Neuron (in vitro differentiated cells): ENCODE data around the gene RAP1GAP.
"Not testable (repeated sequence)": the region's sequence is repeated elsewhere in the genome, so short reads cannot be mapped to it uniquely, and the experiment has no call there.

ENCODE experiments used
- H2AFZ ChIP-seq: one replicate; pipeline ENCODE4 v1.6.1; 2013; ENCODE audit warnings: low read depth, mild to moderate bottlenecking, inconsistent platforms, low read length, moderate library complexity
- H3K27me3 ChIP-seq: one replicate; pipeline ENCODE4 v1.6.1; 2013; ENCODE audit warnings: low read length; ENCODE audit not compliant: insufficient read depth
- H3K36me3 ChIP-seq: one replicate; pipeline ENCODE4 v1.6.1; 2013; ENCODE audit warnings: low read length; ENCODE audit not compliant: insufficient read depth
- H3K4me1 ChIP-seq: one replicate; pipeline ENCODE4 v1.6.1; 2013; ENCODE audit warnings: low read length; ENCODE audit not compliant: insufficient read depth
- H3K4me3 ChIP-seq: 2 replicates; pipeline ENCODE4 v1.5.1; 2013; ENCODE audit warnings: mild to moderate bottlenecking, low read length, moderate library complexity
- H3K9me3 ChIP-seq: one replicate; pipeline ENCODE4 v1.6.1; 2013; ENCODE audit warnings: low read length

The RAP1GAP gene

DNA sequence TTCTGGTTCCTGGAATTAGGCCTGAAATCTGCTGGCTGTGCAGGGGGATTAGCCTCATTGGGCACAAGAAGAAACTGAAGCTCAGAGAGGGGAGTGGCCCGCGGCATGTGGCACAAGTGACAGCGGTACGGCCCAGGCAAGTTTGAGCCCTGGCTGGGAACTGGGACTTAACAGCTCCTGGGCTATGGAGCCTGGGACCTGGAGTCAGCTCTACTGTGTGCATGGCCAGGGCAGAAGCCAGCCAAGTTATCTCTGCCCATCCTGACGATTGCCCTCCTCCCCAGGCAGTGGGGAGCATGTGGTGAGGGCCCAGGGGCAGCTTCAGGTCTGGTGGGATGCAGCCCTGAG lies 98.7 kb downstream of the RAP1GAP start:
- no peak overlapping the region for H3K4me3 ChIP-seq
- H2AFZ ChIP-seq = no peak overlapping the region
- no peaks in the 10 kb centered on the region for H3K36me3 ChIP-seq

DNA sequence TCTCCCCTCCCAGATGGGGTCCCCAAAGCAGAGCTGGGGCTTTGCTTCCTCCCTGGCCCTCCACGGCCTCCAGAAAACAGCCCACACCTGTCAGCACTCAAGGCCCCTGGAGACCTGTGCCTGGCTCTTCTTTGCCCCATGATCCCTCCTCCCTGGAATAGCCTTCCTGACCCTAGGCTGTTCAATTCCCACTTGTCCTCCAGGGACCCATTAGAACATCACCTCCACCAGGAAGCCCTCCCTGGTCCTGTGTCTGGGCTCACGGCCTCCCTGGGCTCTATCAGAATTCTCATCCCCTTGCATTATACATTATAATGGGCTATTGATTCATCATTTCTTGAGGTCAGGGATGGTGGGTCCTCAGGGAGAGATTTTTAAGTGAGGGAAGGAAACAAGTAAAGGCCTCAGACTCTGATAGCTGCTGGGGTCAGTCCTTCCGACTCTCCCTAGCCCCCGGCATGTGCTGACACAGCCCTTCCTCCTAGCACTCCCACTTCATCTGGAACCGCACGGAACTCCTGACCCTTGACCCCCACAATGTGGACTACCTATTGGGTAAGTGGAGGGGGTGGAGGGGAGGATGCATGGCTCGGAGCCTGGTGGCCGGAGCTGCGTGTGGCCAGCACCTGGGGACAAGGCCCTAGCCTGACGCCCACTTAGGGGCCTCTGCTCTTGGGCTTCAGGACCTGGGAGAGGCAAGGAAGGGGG lies 99.2 kb downstream of the RAP1GAP start:
- H3K4me1 ChIP-seq = peaks cover 7% of the 10 kb centered on the region
- no peak overlapping the region for H2AFZ ChIP-seq
- no peaks in the 10 kb centered on the region for H3K36me3 ChIP-seq
- no peaks in the 10 kb centered on the region for H3K9me3 ChIP-seq
- H3K27me3 ChIP-seq = no peaks in the 10 kb centered on the region
- no peak overlapping the region for H3K4me3 ChIP-seq

More for the DNA sequence above, 98.7 kb downstream of the RAP1GAP start:
- Histone ChIP-seq H3K4me1 (peaks cover 7% of the 10 kb centered on the region), H3K9me3 (no peaks in the 10 kb centered on the region), H3K27me3 (no peaks in the 10 kb centered on the region)

DNA sequence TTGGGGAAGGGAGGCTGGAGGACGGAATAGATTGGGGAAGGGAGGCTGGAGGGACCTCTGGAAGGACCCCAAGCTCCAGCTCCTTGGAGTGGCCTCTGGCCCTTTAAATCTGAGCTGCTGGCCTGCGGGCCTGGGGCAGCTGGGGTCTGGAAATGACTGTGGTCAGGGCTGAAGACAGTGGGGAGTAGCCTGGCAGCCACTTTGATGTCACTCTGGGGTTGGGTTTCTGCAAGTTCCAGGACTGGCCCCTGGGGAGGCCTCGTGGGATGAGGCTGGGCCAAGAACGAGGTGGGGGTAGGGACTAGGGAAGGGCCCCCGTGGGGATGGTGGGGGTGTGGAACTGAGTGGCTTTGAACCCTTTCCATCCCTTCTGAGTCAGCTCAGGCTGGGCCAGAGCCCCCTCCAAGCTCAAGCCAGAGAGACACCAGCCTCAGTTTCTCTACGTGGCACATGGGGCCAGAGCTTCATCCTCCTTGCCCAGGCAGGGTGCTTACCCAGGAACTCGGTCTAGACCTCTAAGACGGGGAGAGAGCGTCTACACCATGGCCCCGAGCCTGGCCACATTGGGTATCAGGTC lies 100.3 kb downstream of the RAP1GAP start:
- Histone ChIP-seq H3K27me3 (no peaks in the 10 kb centered on the region), H3K4me1 (no peaks in the 10 kb centered on the region), H3K36me3 (no peaks in the 10 kb centered on the region), H2AFZ (no peak overlapping the region), H3K9me3 (no peaks in the 10 kb centered on the region), H3K4me3 (no peak overlapping the region)

DNA sequence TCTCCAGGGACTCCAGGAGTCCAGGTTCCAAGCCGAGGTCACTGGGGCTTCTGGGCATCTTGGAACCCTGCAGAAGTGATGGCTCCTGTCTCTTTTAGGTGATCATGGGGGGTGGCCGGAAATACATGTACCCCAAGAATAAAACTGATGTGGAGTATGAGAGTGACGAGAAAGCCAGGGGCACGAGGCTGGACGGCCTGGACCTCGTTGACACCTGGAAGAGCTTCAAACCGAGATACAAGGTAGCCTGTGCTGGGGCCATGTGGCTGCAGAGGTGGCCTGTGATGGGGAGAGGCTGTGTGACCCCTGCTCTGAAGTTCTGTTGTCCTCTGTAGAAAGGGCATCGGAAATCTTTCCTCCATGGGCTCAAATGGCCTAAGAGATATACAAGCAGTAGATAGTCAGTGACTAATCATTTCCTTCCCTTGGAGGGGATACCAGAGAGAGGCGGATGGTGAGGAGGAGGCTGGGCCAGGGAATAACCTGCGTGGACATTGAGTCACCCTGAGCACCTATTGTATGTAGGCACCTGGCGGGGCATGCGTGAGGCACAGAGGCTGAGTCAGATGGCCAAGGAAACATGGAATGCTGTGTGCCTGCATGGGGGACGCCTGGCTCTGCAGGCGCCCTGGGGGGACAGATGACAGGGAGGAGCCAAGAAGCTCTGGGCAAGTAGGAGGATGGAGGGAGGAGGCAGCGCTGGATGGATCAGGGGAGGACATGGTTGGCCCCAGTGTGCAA lies 101.0 kb downstream of the RAP1GAP start:
- H3K36me3 ChIP-seq = no peaks in the 10 kb centered on the region
- H3K4me1 ChIP-seq = no peaks in the 10 kb centered on the region
- H3K4me3 ChIP-seq = no peak overlapping the region

DNA sequence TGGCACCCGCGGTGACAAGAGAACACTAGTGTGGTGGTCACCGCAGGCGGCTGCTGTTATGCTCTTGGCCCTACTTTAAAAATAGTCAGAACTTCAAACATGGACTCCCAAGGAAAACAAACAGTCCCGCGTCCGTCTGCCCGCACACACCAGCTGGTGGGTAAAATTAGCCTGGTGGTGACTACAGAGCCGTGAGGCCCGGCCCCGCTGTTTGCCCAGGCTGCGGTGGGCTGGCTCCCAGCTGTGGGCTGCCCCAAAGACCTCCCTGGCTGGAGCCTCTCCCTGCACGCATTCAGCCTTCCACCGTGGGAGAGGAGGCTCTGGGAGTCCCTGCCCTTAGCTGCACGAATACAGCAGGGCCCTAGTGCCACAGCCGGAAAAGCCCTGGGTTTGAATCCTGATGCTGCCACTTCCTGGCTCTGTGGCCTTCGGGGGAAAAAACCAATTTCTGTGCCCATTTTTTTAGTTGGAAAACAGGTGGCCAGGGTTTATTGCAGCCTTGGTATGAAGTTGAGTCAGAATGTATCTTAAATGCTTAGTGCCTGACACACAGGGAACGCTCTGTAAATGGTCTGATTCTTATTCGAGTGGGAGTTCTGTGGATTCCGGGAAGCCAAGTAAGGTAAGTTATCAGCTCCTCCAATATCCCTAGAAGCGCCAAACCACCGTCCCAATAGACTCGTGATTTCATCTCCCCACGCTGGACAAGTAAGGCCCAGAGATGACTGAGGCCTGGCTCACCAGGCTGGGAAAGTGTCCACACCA lies 101.7 kb downstream of the RAP1GAP start:
- Histone ChIP-seq H3K4me3 (no peak overlapping the region), H3K4me1 (no peaks in the 10 kb centered on the region), H3K36me3 (no peaks in the 10 kb centered on the region), H2AFZ (no peak overlapping the region), H3K27me3 (no peaks in the 10 kb centered on the region), H3K9me3 (no peaks in the 10 kb centered on the region)

More for the DNA sequence above, 101.0 kb downstream of the RAP1GAP start:
- Histone ChIP-seq H3K27me3 (no peaks in the 10 kb centered on the region), H3K9me3 (no peaks in the 10 kb centered on the region), H2AFZ (no peak overlapping the region)

DNA sequence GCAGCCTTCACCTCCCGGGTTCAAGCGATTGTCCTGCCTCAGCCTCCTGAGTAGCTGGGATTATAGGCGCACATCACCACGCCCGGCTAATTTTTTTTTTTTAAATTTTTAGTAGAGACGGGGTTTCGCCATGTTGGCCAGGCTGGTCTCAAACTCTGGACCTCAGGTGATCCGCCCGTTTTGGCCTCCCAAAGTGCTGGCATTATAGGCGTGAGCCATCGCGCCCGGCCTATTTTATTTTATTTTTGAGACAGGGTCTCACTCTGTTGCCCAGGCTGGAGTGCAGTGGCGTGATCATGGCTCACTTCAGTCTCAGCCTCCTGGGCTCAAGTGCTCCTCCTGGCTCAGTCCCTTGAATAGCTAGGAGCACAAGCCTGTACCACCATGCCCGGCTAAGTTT lies 102.8 kb downstream of the RAP1GAP start:
- not testable (repeated sequence) for H3K36me3 ChIP-seq, H3K4me3 ChIP-seq, H3K4me1 ChIP-seq, H2AFZ ChIP-seq, H3K27me3 ChIP-seq, H3K9me3 ChIP-seq

DNA sequence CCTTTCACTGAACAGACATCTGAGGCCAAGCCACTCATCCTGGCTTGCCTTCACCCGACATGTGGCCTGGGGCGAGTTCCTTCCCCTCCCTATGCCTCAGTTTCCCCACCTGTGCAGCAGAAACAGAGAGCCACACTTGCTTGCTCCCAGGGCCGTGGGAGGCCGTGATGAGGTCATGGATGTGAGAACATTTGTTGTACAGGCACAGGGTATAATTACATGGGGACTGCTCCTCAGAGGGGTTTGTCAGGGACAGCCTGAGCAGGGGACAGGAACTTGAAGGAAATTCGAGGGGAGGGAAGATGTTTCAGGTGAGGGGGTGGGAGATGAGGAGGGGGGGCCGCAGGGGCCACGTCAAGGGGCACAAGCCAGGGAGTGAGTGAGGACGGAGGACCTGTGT lies 103.9 kb downstream of the RAP1GAP start:
- Histone ChIP-seq H3K9me3 (no peaks in the 10 kb centered on the region), H3K4me3 (no peak overlapping the region), H3K4me1 (no peaks in the 10 kb centered on the region), H3K36me3 (no peaks in the 10 kb centered on the region), H2AFZ (no peak overlapping the region), H3K27me3 (no peaks in the 10 kb centered on the region)

DNA sequence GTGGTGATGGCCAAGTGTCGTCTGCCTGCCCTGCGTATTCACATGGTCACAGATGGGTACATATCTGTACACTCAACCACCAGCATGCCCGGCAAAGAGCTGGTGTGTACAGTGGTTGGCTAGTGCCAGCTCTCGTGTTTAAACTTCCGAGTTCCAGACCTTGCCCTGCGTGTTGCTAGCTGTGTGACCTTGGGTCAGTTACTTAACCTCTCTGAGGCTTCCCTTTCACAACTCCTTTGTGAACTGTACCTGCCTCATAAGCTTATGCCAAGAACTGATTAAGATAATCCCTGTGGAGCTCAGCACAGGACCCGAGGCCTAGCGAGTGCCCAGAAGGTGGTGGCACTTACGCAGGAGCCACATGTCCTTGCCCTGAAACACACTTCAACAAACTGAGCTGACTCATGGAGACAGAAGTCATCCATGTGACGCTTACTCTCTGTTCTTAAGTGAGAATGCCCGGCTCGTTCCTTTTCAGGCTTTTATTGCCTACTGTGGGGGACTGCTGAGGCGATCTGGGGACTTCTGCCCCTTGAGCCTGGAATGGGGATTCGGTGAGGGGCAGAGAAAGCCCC lies 104.5 kb downstream of the RAP1GAP start:
- Histone ChIP-seq H3K4me1 (no peaks in the 10 kb centered on the region), H3K36me3 (no peaks in the 10 kb centered on the region), H2AFZ (no peak overlapping the region), H3K27me3 (no peaks in the 10 kb centered on the region), H3K4me3 (no peak overlapping the region), H3K9me3 (no peaks in the 10 kb centered on the region)

DNA sequence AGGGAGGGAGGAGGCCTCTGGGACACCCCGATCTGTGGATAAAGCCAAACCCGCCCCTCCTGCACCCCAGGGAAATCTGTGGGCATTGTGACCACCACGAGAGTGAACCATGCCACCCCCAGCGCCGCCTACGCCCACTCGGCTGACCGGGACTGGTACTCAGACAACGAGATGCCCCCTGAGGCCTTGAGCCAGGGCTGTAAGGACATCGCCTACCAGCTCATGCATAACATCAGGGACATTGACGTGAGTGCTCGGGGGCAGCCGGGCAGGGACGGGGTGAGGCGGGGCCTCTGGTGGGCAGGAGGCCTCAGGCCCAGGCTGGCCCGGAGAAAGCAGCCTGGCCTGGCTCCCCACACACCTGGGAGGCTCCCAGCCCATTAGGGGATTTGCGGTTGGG lies 105.2 kb downstream of the RAP1GAP start:
- Histone ChIP-seq H2AFZ (no peak overlapping the region), H3K36me3 (no peaks in the 10 kb centered on the region), H3K4me3 (no peak overlapping the region), H3K9me3 (no peaks in the 10 kb centered on the region), H3K4me1 (no peaks in the 10 kb centered on the region), H3K27me3 (no peaks in the 10 kb centered on the region)

DNA sequence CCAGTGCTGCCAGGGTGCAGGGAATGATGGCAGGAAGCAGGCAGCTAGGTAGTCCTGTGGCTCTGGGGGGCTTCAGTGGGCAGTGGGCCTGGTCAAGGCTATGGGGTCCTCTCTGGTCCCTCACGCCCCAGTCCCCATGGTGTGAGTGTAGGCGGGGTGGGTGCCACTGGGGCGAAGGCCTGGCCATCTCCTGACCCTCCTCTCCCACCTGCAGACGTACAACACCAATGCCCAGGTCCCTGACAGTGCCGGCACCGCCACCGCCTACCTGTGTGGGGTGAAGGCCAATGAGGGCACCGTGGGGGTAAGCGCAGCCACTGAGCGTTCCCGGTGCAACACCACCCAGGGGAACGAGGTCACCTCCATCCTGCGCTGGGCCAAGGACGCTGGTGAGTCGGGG lies 106.3 kb downstream of the RAP1GAP start:
- no peaks in the 10 kb centered on the region for H3K9me3 ChIP-seq
- H3K4me3 ChIP-seq = no peak overlapping the region
- no peaks in the 10 kb centered on the region for H3K27me3 ChIP-seq
- no peak overlapping the region for H2AFZ ChIP-seq
- H3K36me3 ChIP-seq = no peaks in the 10 kb centered on the region
- H3K4me1 ChIP-seq = no peaks in the 10 kb centered on the region

DNA sequence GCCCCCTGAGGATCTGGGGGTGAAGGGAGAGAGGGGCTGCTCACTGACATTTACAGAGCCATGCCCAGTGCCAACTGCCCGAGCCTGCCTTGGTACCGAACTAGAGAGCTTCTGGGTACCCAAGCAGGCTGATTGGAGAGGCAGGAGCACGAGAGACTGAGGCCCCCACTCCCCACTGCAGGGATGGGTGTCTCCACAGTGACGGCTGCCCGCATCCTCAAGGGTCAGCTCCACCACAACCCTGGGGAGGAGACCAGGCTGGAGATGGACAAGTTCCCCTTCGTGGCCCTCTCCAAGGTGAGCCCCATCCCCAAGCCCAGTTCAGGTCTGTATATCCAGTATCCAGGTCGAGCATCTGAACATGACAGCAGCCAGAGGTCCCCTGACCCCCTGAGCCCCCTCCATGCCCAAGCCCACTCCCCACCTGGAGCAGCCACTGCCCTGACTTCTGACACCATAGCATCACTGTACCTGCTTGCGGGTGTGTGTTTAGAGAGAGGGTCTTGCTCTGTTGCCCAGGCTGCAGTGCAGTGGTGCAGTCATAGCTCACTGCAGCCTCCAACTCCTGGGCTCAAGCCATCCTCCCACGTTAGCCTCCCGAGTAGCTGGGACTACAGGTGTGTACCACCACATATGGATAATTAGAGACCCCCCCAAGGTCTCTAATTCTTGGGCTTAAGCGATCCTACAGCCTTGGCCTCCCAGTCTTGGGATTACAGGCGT lies 108.1 kb downstream of the RAP1GAP start:
- Histone ChIP-seq H3K27me3 (no peaks in the 10 kb centered on the region), H3K4me1 (no peaks in the 10 kb centered on the region), H2AFZ (no peak overlapping the region), H3K4me3 (no peak overlapping the region), H3K9me3 (no peaks in the 10 kb centered on the region), H3K36me3 (no peaks in the 10 kb centered on the region)

DNA sequence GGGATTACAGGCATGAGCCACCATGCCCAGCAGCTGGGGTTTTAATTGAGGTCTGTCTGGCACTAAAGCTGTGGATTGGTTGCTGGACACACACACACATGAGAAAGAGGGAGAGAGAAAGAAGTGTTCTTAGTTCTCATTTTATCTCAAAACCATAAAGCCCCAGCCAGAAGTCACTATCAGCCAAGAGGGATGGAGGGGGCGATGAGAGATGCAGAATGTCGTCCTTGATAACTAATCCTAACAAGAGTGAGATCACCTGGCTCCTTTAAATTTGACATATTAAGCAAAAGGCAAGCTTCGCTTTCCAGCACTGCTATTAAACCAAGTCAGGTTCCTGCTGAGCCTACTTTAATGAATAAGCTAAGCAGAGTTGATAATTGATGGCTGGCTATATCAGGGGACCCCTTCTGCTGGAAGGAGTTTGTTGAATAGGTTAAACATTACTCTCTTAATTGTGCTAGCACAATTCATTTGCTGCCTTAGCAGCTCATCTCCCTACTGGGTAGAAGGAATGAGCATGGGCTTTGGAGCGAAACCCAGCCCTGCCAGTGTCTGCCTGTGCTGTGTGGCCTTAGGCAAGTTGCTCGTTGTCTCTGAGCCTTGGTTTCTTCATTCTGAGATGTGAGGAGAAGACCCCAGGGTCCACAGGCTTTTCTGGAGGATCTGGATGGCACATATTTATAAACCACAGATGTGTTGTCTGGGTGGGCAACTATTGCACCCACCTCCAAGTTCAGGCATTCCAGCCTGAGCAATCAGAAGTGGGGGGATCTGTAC lies 109.2 kb downstream of the RAP1GAP start:
- Histone ChIP-seq H2AFZ (no peak overlapping the region), H3K4me3 (no peak overlapping the region), H3K9me3 (no peaks in the 10 kb centered on the region), H3K4me1 (no peaks in the 10 kb centered on the region), H3K27me3 (no peaks in the 10 kb centered on the region), H3K36me3 (no peaks in the 10 kb centered on the region)
